ENCODE measurements around the gene NUMB.

Gene NUMB

GRCh38 chr14:73231981-73232851 lies 226.1 kb downstream of the NUMB start:
- DNase-seq: peak in 2 of 42 donors; percentile 13 to 33
- intact Hi-C loops (cut with DNase I): no loop called here

- intact Hi-C loops (cut with DNase I): no loop called here
- DNase-seq: peak in 1 of 42 donors; percentile 7
These were observed 228.3 kb downstream of the NUMB start for GRCh38 chr14:73230051-73230450.

- intact Hi-C loops (cut with DNase I): no loop called here
- DNase-seq: peak in 2 of 42 donors; percentile 55 to 56
These were observed 230.2 kb downstream of the NUMB start for GRCh38 chr14:73227812-73228781.

- DNase-seq: no peak
- intact Hi-C loops (cut with DNase I): no loop called here
These were observed 232.8 kb downstream of the NUMB start for GRCh38 chr14:73225496-73225895.
